GM12878 (cell line): ENCODE data around the gene TCP11L2. TPM values are rescaled to one million over a fixed set of nuclear protein-coding genes. Genes with fewer than 3 reads are reported as not detected.

ENCODE experiments used
- ATAC-seq: fragments of 200-7000 bp; cut with Tn5 transposase; 3 replicates; pipeline ENCODE4 v1.9.1; 2020; ENCODE audit warnings: mild to moderate bottlenecking, moderate library complexity
- BruUV-seq: library from RNA; stranded (reverse); fragments of 400-500 nt; replicated peaks from 2 replicates; lab custom pipeline; 2021; lab: Mats Ljungman, UMichigan
- CTCF ChIA-PET: fragments of 300-600 bp; sonication (Branson Sonifier 250); formaldehyde crosslinking; extraction: SDS; loops from one replicate; lab custom pipeline; 2021; ENCODE audit warnings: inconsistent platforms; lab: Yijun Ruan, JAX
- POLR2A ChIA-PET: fragments of 350-600 bp; formaldehyde crosslinking; extraction: SDS; loops from one replicate; lab custom pipeline; 2021; ENCODE audit warnings: inconsistent platforms; lab: Charles Lee
- RAD21 ChIA-PET: fragments of 300-600 bp; sonication (Branson Sonifier 250); formaldehyde crosslinking; loops from one replicate; lab custom pipeline; 2023; ENCODE audit warnings: antibody characterized with exemption; ENCODE audit not compliant: unreplicated experiment; lab: Charles Lee
- SMC1A ChIA-PET: fragments of 300-600 bp; sonication (Branson Sonifier 250); formaldehyde crosslinking; loops from one replicate; lab custom pipeline; 2023; ENCODE audit not compliant: unreplicated experiment, uncharacterized antibody; lab: Charles Lee
- DNase-seq: peaks from one replicate; pipeline ENCODE4 v3.0.0-alpha.2; 2011; ENCODE audit warnings: low read depth, low spot score
- FAIRE-seq: peaks from 3 replicates; lab custom pipeline; 2011; peaks lifted over from hg19 to GRCh38; lab: Jason Lieb, UNC
- H2AFZ ChIP-seq: 2 replicates; pipeline ENCODE4 v1.6.0; 2011; ENCODE audit warnings: low read depth, low read length, control low read depth; ENCODE audit not compliant: control insufficient read depth
- H3K27ac ChIP-seq: 2 replicates; pipeline ENCODE4 v1.5.1; 2011; ENCODE audit warnings: control low read depth; ENCODE audit not compliant: control insufficient read depth, insufficient read depth
- H3K27me3 ChIP-seq, 2 experiments: replicated peaks in 1 of 2; 2 replicates each; pipeline versions ENCODE4 v1.6.0 to v1.6.1; 2011; ENCODE audit warnings: low read length in 1 of 2; ENCODE audit not compliant: control insufficient read depth in 2 of 2, insufficient read depth in 2 of 2
- H3K36me3 ChIP-seq, 2 experiments: 2 replicates each; pipeline ENCODE4 v1.5.1; 2011; ENCODE audit warnings: low read length in 1 of 2; ENCODE audit not compliant: control insufficient read depth in 2 of 2, insufficient read depth in 2 of 2
- H3K4me1 ChIP-seq: 2 replicates; pipeline ENCODE4 v1.6.1; 2011; ENCODE audit warnings: mild to moderate bottlenecking, low read length, moderate library complexity, mixed read lengths; ENCODE audit not compliant: control insufficient read depth, insufficient read depth
- H3K4me2 ChIP-seq: 2 replicates; pipeline ENCODE4 v1.6.0; 2011; ENCODE audit warnings: control low read depth; ENCODE audit not compliant: control insufficient read depth, insufficient read depth
- H3K4me3 ChIP-seq: fragments of 200-600 bp; sonication (generic); 2 replicates; pipeline ENCODE4 v1.5.1; 2016
- H3K79me2 ChIP-seq: 2 replicates; pipeline ENCODE4 v1.6.0; 2011; ENCODE audit warnings: low read length; ENCODE audit not compliant: control insufficient read depth, insufficient read depth
- H3K9ac ChIP-seq: 2 replicates; pipeline ENCODE4 v1.8.0; 2011; ENCODE audit warnings: low read length, control low read depth, mixed read lengths; ENCODE audit not compliant: control insufficient read depth, insufficient read depth
- H3K9me3 ChIP-seq: replicated peaks from 3 replicates; pipeline ENCODE4 v1.5.1; 2011; ENCODE audit warnings: mild to moderate bottlenecking, low read length; ENCODE audit not compliant: control insufficient read depth, insufficient read depth
- H4K20me1 ChIP-seq: 2 replicates; pipeline ENCODE4 v1.6.0; 2011; ENCODE audit not compliant: control insufficient read depth, insufficient read depth
- CBX5 ChIP-seq: sonication (generic); IDR thresholded peaks from 2 replicates; pipeline ENCODE4 v1.6.1; 2016; ENCODE audit warnings: low read depth, moderate library complexity, mild to moderate bottlenecking, inconsistent platforms
- ESRRA ChIP-seq: IDR thresholded peaks from 2 replicates; pipeline ENCODE4 v1.6.1; 2012; ENCODE audit warnings: mild to moderate bottlenecking, low read length, improper control_type of control experiment
- GABPA ChIP-seq: IDR thresholded peaks from 2 replicates; pipeline ENCODE4 v1.6.1; 2014; ENCODE audit warnings: antibody characterized with exemption, low read depth, mild to moderate bottlenecking, inconsistent platforms
- HDAC6 ChIP-seq: fragments of 200-600 bp; sonication (generic); IDR thresholded peaks from one replicate; pipeline ENCODE4 v1.8.0; 2017; ENCODE audit warnings: antibody characterized with exemption; ENCODE audit not compliant: unreplicated experiment
- LARP7 ChIP-seq: fragments of 450-650 bp; IDR thresholded peaks from 2 replicates; pipeline ENCODE4 v1.6.1; 2017; ENCODE audit warnings: mild to moderate bottlenecking
- MYB ChIP-seq: fragments of 150-350 bp; IDR thresholded peaks from 2 replicates; pipeline ENCODE4 v1.6.1; 2014; ENCODE audit warnings: mild to moderate bottlenecking, low read depth, low read length, borderline replicate concordance
- NFXL1 ChIP-seq: fragments of 450-650 bp; IDR thresholded peaks from 2 replicates; pipeline ENCODE4 v1.6.1; 2017; ENCODE audit warnings: antibody characterized with exemption, mild to moderate bottlenecking, borderline replicate concordance
- NFYB ChIP-seq: IDR thresholded peaks from 2 replicates; pipeline ENCODE4 v1.6.1; 2011; ENCODE audit warnings: low read depth, mild to moderate bottlenecking, low read length, improper control_type of control experiment, moderate library complexity; ENCODE audit not compliant: insufficient read depth
- PAX8 ChIP-seq: fragments of 450-650 bp; IDR thresholded peaks from 2 replicates; pipeline ENCODE4 v1.6.1; 2017; ENCODE audit warnings: mild to moderate bottlenecking, moderate library complexity
- POU2F2 ChIP-seq: IDR thresholded peaks from 3 replicates; pipeline ENCODE4 v1.6.1; 2011; ENCODE audit warnings: low read depth, mild to moderate bottlenecking, low read length, borderline replicate concordance
- RAD21 ChIP-seq: IDR thresholded peaks from 2 replicates; pipeline ENCODE4 v1.6.1; 2011; ENCODE audit warnings: mild to moderate bottlenecking, low read depth, low read length, moderate library complexity; ENCODE audit not compliant: insufficient read depth
- RB1 ChIP-seq: fragments of 450-650 bp; formaldehyde crosslinking; IDR thresholded peaks from 2 replicates; pipeline ENCODE4 v1.6.1; 2017; ENCODE audit warnings: mild to moderate bottlenecking, borderline replicate concordance
- SMAD1 ChIP-seq: fragments of 450-650 bp; IDR thresholded peaks from 2 replicates; pipeline ENCODE4 v1.6.1; 2018; ENCODE audit warnings: mild to moderate bottlenecking, low read depth; ENCODE audit not compliant: partially characterized antibody
- SUZ12 ChIP-seq: fragments of 200-600 bp; sonication (generic); IDR thresholded peaks from one replicate; pipeline ENCODE4 v1.6.1; 2018; ENCODE audit warnings: antibody characterized with exemption, mild to moderate bottlenecking; ENCODE audit not compliant: unreplicated experiment
- TAF1 ChIP-seq: IDR thresholded peaks from 2 replicates; pipeline ENCODE4 v1.6.1; 2011; ENCODE audit warnings: mild to moderate bottlenecking, low read depth, low read length, borderline replicate concordance
- TCF12 ChIP-seq: IDR thresholded peaks from 2 replicates; pipeline ENCODE4 v1.6.1; 2011; ENCODE audit warnings: low read depth, mild to moderate bottlenecking, low read length
- WRNIP1 ChIP-seq: IDR thresholded peaks from 2 replicates; pipeline ENCODE4 v1.6.1; 2011; ENCODE audit warnings: low read depth, low read length, improper control_type of control experiment, borderline replicate concordance
- ZBED1 ChIP-seq: IDR thresholded peaks from 2 replicates; pipeline ENCODE4 v1.6.1; 2016; ENCODE audit warnings: borderline replicate concordance
- WGBS: methylation state at CpG from one replicate; pipeline ENCODE4 v1.1.6; 2016; ENCODE audit warnings: low lambda C conversion rate; ENCODE audit not compliant: insufficient replicate concordance, insufficient coverage; ENCODE audit errors: missing lambda C conversion rate; 5-methylcytosine and 5-hydroxymethylcytosine counted together
- in situ Hi-C: fragments of 300-500 bp; cut with MboI; formaldehyde crosslinking; loops from 9 replicates; pipeline ENCODE4 v1.14.3; 2018; ENCODE audit warnings: mixed read lengths
- intact Hi-C: fragments of 100-400 bp; cut with micrococcal nuclease; formaldehyde crosslinking; loops from one replicate; pipeline ENCODE4 v1.14.2; 2022; ENCODE audit not compliant: unreplicated experiment
- polyA plus RNA-seq, 11 experiments: library from polyadenylated mRNA; depleted of rRNA in 4 of 11; unstranded in 6 of 11; stranded (reverse) in 5 of 11; fragments of >200 nt; fragmentation: Nextera tagmentation in 4 of 11; fragmentation: Illumina TruSeq in 1 of 11; extraction: Ambion mirVana in 4 of 11; extraction: Trizol in 1 of 11; gene quantifications; 1 replicate in 1 of 11; 2 replicates in 10 of 11; pipeline versions ENCODE4 v1.2.1 to v1.2.3, GENCODE V29; 2011 to 2016; ENCODE audit warnings: inconsistent platforms in 2 of 11, missing spikeins in 2 of 11, low read depth in 1 of 11
- total RNA-seq, 4 experiments: library from RNA; depleted of rRNA in 3 of 4; stranded (reverse); fragments of >200 nt in 3 of 4; fragmentation: Illumina TruSeq in 1 of 4; extraction: Trizol in 1 of 4; gene quantifications; 2 replicates each; pipeline versions ENCODE4 v1.2.1 to v1.2.3, GENCODE V29; 2013 to 2021
- TF ChIP-seq, protein P1 (sequence below): IDR thresholded peaks from 2 replicates; pipeline ENCODE4 v1.6.1; 2012; ENCODE audit warnings: low read depth, low read length, improper control_type of control experiment

Gene TCP11L2
- total and polyA plus RNA-seq, 10 of the 15 experiments (the other 5 are each of a cell fraction or from before 2014, with no cell fraction given) = 0.18 to 5.0 (median 0.90) TPM

- TF ChIP-seq, protein P1, sequence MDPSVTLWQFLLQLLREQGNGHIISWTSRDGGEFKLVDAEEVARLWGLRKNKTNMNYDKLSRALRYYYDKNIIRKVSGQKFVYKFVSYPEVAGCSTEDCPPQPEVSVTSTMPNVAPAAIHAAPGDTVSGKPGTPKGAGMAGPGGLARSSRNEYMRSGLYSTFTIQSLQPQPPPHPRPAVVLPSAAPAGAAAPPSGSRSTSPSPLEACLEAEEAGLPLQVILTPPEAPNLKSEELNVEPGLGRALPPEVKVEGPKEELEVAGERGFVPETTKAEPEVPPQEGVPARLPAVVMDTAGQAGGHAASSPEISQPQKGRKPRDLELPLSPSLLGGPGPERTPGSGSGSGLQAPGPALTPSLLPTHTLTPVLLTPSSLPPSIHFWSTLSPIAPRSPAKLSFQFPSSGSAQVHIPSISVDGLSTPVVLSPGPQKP = no peak
- no peak for TF ChIP-seq PAX8
- TF ChIP-seq SUZ12 = no peak
- no peak for TF ChIP-seq TAF1
- no peak for TF ChIP-seq POU2F2
- no peak for TF ChIP-seq NFYB
- no peak for TF ChIP-seq HDAC6
- no peak for TF ChIP-seq NFXL1
Measured at GRCh38 chr12:106305376-106305775, 2.8 kb downstream of the TCP11L2 start (continued).

DNA sequence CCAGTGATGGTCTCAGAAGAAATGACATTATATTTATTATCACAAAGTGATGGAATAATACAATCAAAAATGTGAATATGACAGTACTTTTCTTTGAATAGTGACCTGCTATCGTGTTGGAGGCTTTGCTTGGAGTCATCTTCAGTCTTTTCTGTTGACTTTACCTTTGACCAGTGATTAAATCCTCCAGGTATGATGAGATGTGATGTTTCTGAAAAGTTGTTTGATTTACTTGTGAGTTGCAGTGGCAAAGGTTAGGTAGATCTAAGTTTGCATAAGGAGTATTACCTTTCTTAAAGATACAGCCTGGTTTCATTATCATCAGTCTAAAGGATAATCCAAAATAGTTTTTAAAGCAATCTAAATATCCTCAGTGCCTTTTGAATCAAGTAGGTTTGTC, 4.6 kb downstream of the TCP11L2 start:
- no peaks in the 10 kb centered on the region for H3K79me2 ChIP-seq
- no peak overlapping the region for H3K9ac ChIP-seq
- CTCF ChIA-PET = interaction anchor here (0.6 kb wide), 1 partner anchor 38 kb away, joined by 4 read pairs; no protein-coding TSS in a partner anchor
- POLR2A ChIA-PET = no interaction called here
- no peak overlapping the region for H3K27ac ChIP-seq
- intact Hi-C loops (no loop called here), in situ Hi-C loops (no loop called here)
- no TSS peak for BruUV-seq
- H4K20me1 ChIP-seq = no peaks in the 10 kb centered on the region
- SMC1A ChIA-PET = no interaction called here
- H3K4me3 ChIP-seq = no peak overlapping the region
- H3K36me3 ChIP-seq = no peaks in the 10 kb centered on the region
- no peak for ATAC-seq
- no peak overlapping the region for H3K4me2 ChIP-seq
- no peaks in the 10 kb centered on the region for H3K27me3 ChIP-seq
- no peak for FAIRE-seq
- DNase-seq = no peak
- H3K4me1 ChIP-seq = peaks cover 6% of the 10 kb centered on the region; the same call in 1 of the 2 replicates
- RAD21 ChIA-PET = no interaction called here
- TF ChIP-seq CBX5 (no peak), TCF12 (no peak), SMAD1 (no peak), GABPA (no peak), LARP7 (no peak), ESRRA (no peak), RAD21 (no peak), ZBED1 (no peak), WRNIP1 (no peak), MYB (no peak), RB1 (no peak)
- TF ChIP-seq, all 136 proteins: peak for 0
- Histone ChIP-seq H3K9me3 (no peaks in the 10 kb centered on the region), H2AFZ (no peak overlapping the region)
- 33% methylated on average over 1 of the region's 1 CpG for whole genome bisulfite sequencing
